AG04450 (cell line): ENCODE data around the gene POLDIP3. TPM values are rescaled to one million over a fixed set of nuclear protein-coding genes. Genes with fewer than 3 reads are reported as not detected.

Experiments used
- CTCF ChIA-PET: fragments of 300-600, 350-600 bp; formaldehyde crosslinking; extraction: SDS; loops from one replicate; lab custom pipeline; 2022; ENCODE audit warnings: antibody characterized with exemption, inconsistent platforms; lab: Charles Lee
- POLR2A ChIA-PET: fragments of 350-600 bp; formaldehyde crosslinking; extraction: SDS; loops from one replicate; lab custom pipeline; 2021; ENCODE audit warnings: antibody characterized with exemption, inconsistent platforms; lab: Yijun Ruan, JAX
- DNase-seq: peaks from one replicate; pipeline ENCODE4 v3.0.0-alpha.2; 2011; ENCODE audit warnings: low read depth, low spot score
- H3K27ac ChIP-seq: one replicate; pipeline ENCODE4 v1.5.1; 2012; ENCODE audit warnings: low read depth, low read length, control low read depth
- H3K27me3 ChIP-seq: one replicate; pipeline ENCODE4 v1.6.0; 2012; ENCODE audit warnings: low read length; ENCODE audit not compliant: control insufficient read depth, insufficient read depth
- H3K4me3 ChIP-seq: 2 replicates; pipeline ENCODE4 v1.5.1; 2011; ENCODE audit warnings: mild to moderate bottlenecking, low read depth, low read length, control low read depth
- H3K9me3 ChIP-seq: 2 replicates; pipeline ENCODE4 v1.5.1; 2012; ENCODE audit warnings: low read length; ENCODE audit not compliant: control insufficient read depth, insufficient read depth
- polyA plus RNA-seq: library from polyadenylated mRNA; depleted of rRNA; stranded (reverse); fragments of >200 nt; gene quantifications from 2 replicates; pipeline ENCODE4 v1.2.3, GENCODE V29; 2011
- TF ChIP-seq, protein P1 (sequence below): IDR thresholded peaks from 2 replicates; pipeline ENCODE4 v1.5.1; 2011; ENCODE audit warnings: low read depth, low read length, control low read depth, inconsistent platforms

Gene POLDIP3
- polyA plus RNA-seq, 1 experiment = 50.6 TPM

DNA sequence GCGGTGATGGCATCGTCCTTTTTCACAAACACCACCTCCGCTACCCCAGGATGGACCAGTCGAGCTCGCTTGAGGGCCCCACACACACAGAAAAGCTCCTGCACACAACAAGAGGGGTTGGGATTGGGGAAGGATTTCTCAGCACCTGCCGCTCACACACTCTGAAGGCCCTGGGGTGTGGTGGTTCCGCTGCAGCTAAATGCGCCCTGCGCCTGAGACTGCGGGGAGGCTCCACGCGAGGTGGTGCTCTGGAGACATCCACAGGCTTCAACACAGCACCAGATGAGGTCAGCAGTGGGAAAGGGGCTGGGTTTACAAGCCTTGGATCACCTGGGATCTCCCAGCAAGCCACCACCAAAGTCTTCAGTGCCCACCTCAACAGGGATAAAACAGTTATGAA is 22.7 kb downstream of the POLDIP3 start:
- Histone ChIP-seq H3K9me3 (no peaks in the 10 kb centered on the region), H3K27ac (no peak overlapping the region), H3K27me3 (no peaks in the 10 kb centered on the region), H3K4me3 (no peak overlapping the region)
- ChIA-PET POLR2A (no interaction called here), CTCF (no interaction called here)
- no peak for DNase-seq
- TF ChIP-seq, protein P1, sequence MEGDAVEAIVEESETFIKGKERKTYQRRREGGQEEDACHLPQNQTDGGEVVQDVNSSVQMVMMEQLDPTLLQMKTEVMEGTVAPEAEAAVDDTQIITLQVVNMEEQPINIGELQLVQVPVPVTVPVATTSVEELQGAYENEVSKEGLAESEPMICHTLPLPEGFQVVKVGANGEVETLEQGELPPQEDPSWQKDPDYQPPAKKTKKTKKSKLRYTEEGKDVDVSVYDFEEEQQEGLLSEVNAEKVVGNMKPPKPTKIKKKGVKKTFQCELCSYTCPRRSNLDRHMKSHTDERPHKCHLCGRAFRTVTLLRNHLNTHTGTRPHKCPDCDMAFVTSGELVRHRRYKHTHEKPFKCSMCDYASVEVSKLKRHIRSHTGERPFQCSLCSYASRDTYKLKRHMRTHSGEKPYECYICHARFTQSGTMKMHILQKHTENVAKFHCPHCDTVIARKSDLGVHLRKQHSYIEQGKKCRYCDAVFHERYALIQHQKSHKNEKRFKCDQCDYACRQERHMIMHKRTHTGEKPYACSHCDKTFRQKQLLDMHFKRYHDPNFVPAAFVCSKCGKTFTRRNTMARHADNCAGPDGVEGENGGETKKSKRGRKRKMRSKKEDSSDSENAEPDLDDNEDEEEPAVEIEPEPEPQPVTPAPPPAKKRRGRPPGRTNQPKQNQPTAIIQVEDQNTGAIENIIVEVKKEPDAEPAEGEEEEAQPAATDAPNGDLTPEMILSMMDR = no peak

DNA sequence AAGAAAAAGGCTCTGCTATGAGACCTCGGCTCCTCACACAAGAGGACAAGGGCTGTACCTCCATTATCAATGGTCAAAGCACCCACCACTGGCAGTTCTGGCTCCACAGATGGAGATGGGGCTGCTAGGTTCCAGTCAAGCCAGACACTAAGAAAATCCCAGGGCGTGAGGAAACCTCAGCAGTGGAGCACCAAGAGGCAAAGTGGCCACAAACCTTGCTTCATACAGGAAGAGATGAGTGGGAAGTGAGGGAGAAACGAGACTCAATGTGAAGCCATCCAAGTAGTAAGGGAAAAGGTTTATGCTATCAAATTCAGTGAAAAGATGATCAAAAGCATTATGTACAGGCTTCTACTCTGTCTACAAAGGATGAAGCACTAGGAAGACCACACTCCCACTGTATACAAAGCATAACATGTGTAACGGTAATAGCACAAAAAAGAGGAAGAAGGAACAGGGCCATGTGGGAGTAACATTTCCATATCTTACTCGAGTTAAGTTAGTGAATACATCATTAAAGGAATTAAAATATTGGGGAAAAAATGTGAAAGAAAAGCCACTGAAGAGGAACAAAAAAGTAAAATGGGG is 27.0 kb downstream of the POLDIP3 start:
- Histone ChIP-seq H3K9me3 (no peaks in the 10 kb centered on the region), H3K4me3 (no peak overlapping the region), H3K27ac (no peak overlapping the region), H3K27me3 (no peaks in the 10 kb centered on the region)
- ChIA-PET CTCF (no interaction called here), POLR2A (no interaction called here)
- TF ChIP-seq, protein P1 = no peak
- no peak for DNase-seq

DNA sequence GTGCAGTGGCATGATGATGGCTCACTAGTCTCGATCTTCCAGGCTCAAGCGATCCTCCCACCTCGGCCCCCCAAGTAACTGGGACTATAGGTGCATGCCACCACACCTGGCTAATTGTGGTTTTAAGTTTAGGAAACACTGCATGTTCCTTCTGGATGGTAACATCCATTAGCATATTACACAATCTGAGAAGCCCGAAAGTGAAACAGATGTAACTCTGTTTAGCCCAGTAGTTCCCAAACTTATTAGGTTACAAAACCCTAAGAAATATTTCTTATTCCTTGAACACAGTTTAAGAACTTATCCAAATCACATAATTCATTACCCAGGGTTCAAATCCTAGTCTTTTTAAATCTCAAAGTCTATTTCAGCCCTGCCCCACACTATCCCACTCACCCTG is 28.3 kb downstream of the POLDIP3 start:
- no peaks in the 10 kb centered on the region for H3K27me3 ChIP-seq
- H3K27ac ChIP-seq = no peak overlapping the region
- ChIA-PET POLR2A (no interaction called here), CTCF (no interaction called here)
- DNase-seq = no peak
- H3K4me3 ChIP-seq = no peak overlapping the region
- TF ChIP-seq, protein P1 = no peak
- no peaks in the 10 kb centered on the region for H3K9me3 ChIP-seq

DNA sequence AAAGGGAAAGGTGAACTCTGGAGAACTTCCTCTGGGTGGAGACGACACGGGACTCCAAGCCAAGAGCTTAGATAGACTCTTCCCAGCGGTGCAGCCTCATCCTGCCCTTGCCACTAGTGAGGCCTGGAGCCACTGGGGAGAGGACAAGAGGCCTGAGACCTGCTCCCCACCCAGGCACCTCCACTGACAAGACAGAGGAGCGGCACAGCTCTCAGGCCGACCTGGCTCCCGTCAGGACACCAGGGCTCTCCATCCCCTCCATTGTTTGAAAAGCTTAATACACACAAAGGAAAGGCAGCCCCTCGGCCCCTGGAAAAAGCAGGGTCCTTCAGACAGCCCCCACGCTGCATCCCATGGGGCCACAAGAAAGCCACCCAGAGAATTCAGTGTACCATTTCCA is 29.6 kb downstream of the POLDIP3 start:
- DNase-seq = no peak
- no peaks in the 10 kb centered on the region for H3K27me3 ChIP-seq
- H3K27ac ChIP-seq = no peak overlapping the region
- CTCF ChIA-PET = no interaction called here
- TF ChIP-seq, protein P1 = no peak
- POLR2A ChIA-PET = interaction anchor here (0.9 kb wide), 1 partner anchor 12 kb away, joined by 3 read pairs; no protein-coding TSS in a partner anchor
- H3K9me3 ChIP-seq = no peaks in the 10 kb centered on the region
- H3K4me3 ChIP-seq = no peak overlapping the region

DNA sequence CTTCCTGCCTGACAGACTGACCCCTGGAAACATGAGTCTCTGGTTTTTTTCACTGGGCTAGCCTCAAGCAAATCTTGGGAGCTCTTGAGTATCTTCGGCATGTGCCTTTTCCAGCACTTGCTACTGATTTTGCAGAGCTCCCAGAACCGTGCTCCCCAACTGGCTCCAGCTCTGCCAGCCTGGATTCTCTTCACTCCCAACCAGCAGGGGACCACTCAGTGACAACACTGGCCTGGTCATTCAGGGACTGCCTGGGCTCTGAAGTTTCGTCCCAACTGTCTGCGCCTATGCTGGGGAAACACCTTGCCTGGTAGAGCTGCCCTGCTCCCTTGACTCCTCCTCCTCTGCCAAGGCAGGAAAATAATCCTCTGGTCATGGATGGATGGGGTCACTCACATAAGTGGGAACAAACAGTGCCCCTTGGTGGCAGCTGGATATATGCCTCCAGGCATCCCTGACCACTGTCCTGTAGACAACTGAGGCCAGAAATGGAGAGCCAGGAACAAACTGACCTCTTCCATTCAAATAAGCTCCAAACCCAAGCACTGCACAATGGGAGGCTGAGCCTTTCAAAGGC is 30.2 kb downstream of the POLDIP3 start:
- CTCF ChIA-PET = interaction anchor here (0.6 kb wide), 1 partner anchor 43 kb away, joined by 4 read pairs; no protein-coding TSS in a partner anchor
- Histone ChIP-seq H3K4me3 (no peak overlapping the region), H3K27ac (no peak overlapping the region), H3K27me3 (no peaks in the 10 kb centered on the region), H3K9me3 (no peaks in the 10 kb centered on the region)
- DNase-seq = no peak
- POLR2A ChIA-PET = interaction anchor here (0.9 kb wide), 2 partner anchors 12 to 13 kb away, joined by 3 read pairs; no protein-coding TSS in a partner anchor
- TF ChIP-seq, protein P1 = no peak
